ENCODE measurements around the gene DGKB.

Gene DGKB

GRCh38 chr7:14377646-14378266 lies 524.8 kb downstream of the DGKB start:
- H3K4me1 ChIP-seq (ENCODE audit: control insufficient read depth, insufficient read depth, low read length) = no peaks in the 10 kb centered on the region
- H3K36me3 ChIP-seq (ENCODE audit: control insufficient read depth in 2 of 2, insufficient read depth in 2 of 2, low read length in 2 of 2) = no peaks in the 10 kb centered on the region
- no peak overlapping the region for H3K9ac ChIP-seq (ENCODE audit: low read length in 2 of 2)
- H3K27me3 ChIP-seq (ENCODE audit: control insufficient read depth in 1 of 2, insufficient read depth in 2 of 2, low read length in 2 of 2) = no peaks in the 10 kb centered on the region
- H3K27ac ChIP-seq (ENCODE audit: low read length) = no peak overlapping the region
- no peaks in the 10 kb centered on the region for H3K9me3 ChIP-seq (ENCODE audit: control insufficient read depth in 2 of 2, low read length in 2 of 2)
- H3K4me3 ChIP-seq (ENCODE audit: low read length in 2 of 2) = no peak overlapping the region

GRCh38 chr7:14376711-14377110 lies 525.8 kb downstream of the DGKB start:
- H3K27ac ChIP-seq (ENCODE audit: low read length) = no peak overlapping the region
- H3K4me3 ChIP-seq (ENCODE audit: low read length in 2 of 2) = no peak overlapping the region
- H3K4me1 ChIP-seq (ENCODE audit: control insufficient read depth, insufficient read depth, low read length) = no peaks in the 10 kb centered on the region
- H3K9ac ChIP-seq (ENCODE audit: low read length in 2 of 2) = no peak overlapping the region
- H3K9me3 ChIP-seq (ENCODE audit: control insufficient read depth in 2 of 2, low read length in 2 of 2) = no peaks in the 10 kb centered on the region
- no peaks in the 10 kb centered on the region for H3K27me3 ChIP-seq (ENCODE audit: control insufficient read depth in 1 of 2, insufficient read depth in 2 of 2, low read length in 2 of 2)
- H3K36me3 ChIP-seq (ENCODE audit: control insufficient read depth in 2 of 2, insufficient read depth in 2 of 2, low read length in 2 of 2) = no peaks in the 10 kb centered on the region

GRCh38 chr7:14375998-14376397 lies 526.6 kb downstream of the DGKB start:
- Histone ChIP-seq H3K4me3 (ENCODE audit: low read length in 2 of 2) (no peak overlapping the region), H3K27ac (ENCODE audit: low read length) (no peak overlapping the region), H3K9ac (ENCODE audit: low read length in 2 of 2) (no peak overlapping the region), H3K4me1 (ENCODE audit: control insufficient read depth, insufficient read depth, low read length) (no peaks in the 10 kb centered on the region), H3K9me3 (ENCODE audit: control insufficient read depth in 2 of 2, low read length in 2 of 2) (no peaks in the 10 kb centered on the region), H3K36me3 (ENCODE audit: control insufficient read depth in 2 of 2, insufficient read depth in 2 of 2, low read length in 2 of 2) (no peaks in the 10 kb centered on the region), H3K27me3 (ENCODE audit: control insufficient read depth in 1 of 2, insufficient read depth in 2 of 2, low read length in 2 of 2) (no peaks in the 10 kb centered on the region)

DNA sequence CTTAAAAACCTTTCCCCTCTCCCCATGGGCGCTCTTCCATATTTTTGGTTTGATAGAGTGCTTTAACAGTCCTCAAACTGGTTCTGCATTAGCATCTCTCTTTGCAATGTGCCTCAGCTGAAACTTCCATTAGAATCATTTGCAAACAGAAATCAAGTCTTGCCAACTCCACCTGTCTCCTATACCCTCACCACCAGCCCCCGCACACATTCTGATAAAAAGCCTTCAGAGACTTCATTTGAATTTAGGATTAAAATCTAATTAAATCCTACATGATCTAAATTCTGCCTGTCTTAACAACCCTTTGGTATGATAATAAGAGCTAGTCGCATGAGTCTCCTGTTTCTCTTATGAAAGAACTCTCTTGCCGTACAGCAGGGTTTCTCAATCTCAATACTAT lies 528.2 kb downstream of the DGKB start:
- H3K9me3 ChIP-seq (ENCODE audit: control insufficient read depth in 2 of 2, low read length in 2 of 2) = no peaks in the 10 kb centered on the region
- H3K27me3 ChIP-seq (ENCODE audit: control insufficient read depth in 1 of 2, insufficient read depth in 2 of 2, low read length in 2 of 2) = no peaks in the 10 kb centered on the region
- no peak overlapping the region for H3K4me3 ChIP-seq (ENCODE audit: low read length in 2 of 2)
- no peaks in the 10 kb centered on the region for H3K36me3 ChIP-seq (ENCODE audit: control insufficient read depth in 2 of 2, insufficient read depth in 2 of 2, low read length in 2 of 2)
- no peak overlapping the region for H3K27ac ChIP-seq (ENCODE audit: low read length)
- no peaks in the 10 kb centered on the region for H3K4me1 ChIP-seq (ENCODE audit: control insufficient read depth, insufficient read depth, low read length)
- H3K9ac ChIP-seq (ENCODE audit: low read length in 2 of 2) = no peak overlapping the region

DNA sequence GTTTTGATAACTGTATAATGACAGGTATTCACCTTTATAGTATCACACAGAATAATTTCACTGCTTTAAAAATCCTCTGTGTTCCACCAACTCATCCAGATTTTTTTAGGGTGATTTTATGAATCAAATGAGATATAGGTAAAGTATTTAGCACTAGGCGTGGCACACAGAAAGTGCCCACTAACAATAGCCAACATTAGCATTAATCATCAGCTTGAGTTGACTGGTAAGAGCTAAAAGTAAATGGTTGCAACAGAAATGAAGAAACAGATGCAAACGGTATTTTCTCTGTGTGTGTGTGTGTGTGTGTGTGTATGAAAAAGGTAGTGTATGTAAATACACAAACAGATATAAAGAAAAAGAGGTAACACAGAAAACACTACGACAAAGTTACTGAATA lies 534.3 kb downstream of the DGKB start:
- Histone ChIP-seq H3K27me3 (ENCODE audit: control insufficient read depth in 1 of 2, insufficient read depth in 2 of 2, low read length in 2 of 2) (no peaks in the 10 kb centered on the region), H3K4me3 (ENCODE audit: low read length in 2 of 2) (no peak overlapping the region), H3K4me1 (ENCODE audit: control insufficient read depth, insufficient read depth, low read length) (no peaks in the 10 kb centered on the region), H3K9me3 (ENCODE audit: control insufficient read depth in 2 of 2, low read length in 2 of 2) (no peaks in the 10 kb centered on the region), H3K9ac (ENCODE audit: low read length in 2 of 2) (no peak overlapping the region), H3K27ac (ENCODE audit: low read length) (no peak overlapping the region), H3K36me3 (ENCODE audit: control insufficient read depth in 2 of 2, insufficient read depth in 2 of 2, low read length in 2 of 2) (no peaks in the 10 kb centered on the region)

- Histone ChIP-seq H3K4me1 (ENCODE audit: control insufficient read depth, insufficient read depth, low read length) (no peaks in the 10 kb centered on the region), H3K9ac (ENCODE audit: low read length in 2 of 2) (no peak overlapping the region), H3K36me3 (ENCODE audit: control insufficient read depth in 2 of 2, insufficient read depth in 2 of 2, low read length in 2 of 2) (no peaks in the 10 kb centered on the region), H3K9me3 (ENCODE audit: control insufficient read depth in 2 of 2, low read length in 2 of 2) (no peaks in the 10 kb centered on the region), H3K27me3 (ENCODE audit: control insufficient read depth in 1 of 2, insufficient read depth in 2 of 2, low read length in 2 of 2) (no peaks in the 10 kb centered on the region), H3K4me3 (ENCODE audit: low read length in 2 of 2) (peak overlapping the region in 1 of 2 donors; percentile 31), H3K27ac (ENCODE audit: low read length) (no peak overlapping the region)
Measured at GRCh38 chr7:14351167-14351566, 551.4 kb downstream of the DGKB start.

DNA sequence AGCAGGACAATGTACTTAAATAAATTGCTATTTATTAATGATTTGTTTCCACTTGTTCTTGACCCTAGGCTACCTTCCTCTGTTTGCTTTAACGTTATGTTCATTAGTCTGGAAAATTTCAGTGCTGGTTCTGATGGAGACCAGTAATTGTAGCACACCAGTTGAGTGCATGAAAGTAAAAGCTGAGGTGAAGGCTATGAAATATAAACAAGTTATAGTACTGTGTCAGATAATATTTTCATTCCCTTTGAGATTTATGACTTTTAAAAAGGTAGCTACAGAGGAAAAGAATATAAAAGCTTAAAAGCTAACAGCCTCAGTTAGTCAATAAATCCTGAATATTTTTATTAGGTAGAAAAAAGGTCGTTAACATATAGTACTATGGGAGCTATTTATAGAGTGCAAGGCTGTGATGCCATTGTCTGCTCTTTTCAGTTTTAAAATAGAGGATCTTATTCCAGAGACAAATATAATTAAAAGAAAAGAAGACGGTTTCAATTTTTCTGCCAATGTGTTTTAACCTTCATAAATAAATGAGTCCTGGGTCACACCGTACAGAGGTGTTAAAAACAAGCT lies 561.3 kb downstream of the DGKB start:
- H3K9ac ChIP-seq (ENCODE audit: low read length in 2 of 2) = no peak overlapping the region
- H3K36me3 ChIP-seq (ENCODE audit: control insufficient read depth in 2 of 2, insufficient read depth in 2 of 2, low read length in 2 of 2) = no peaks in the 10 kb centered on the region
- no peaks in the 10 kb centered on the region for H3K9me3 ChIP-seq (ENCODE audit: control insufficient read depth in 2 of 2, low read length in 2 of 2)
- no peaks in the 10 kb centered on the region for H3K27me3 ChIP-seq (ENCODE audit: control insufficient read depth in 1 of 2, insufficient read depth in 2 of 2, low read length in 2 of 2)
- H3K4me1 ChIP-seq (ENCODE audit: control insufficient read depth, insufficient read depth, low read length) = peaks cover 4% of the 10 kb centered on the region
- H3K4me3 ChIP-seq (ENCODE audit: low read length in 2 of 2) = no peak overlapping the region
- H3K27ac ChIP-seq (ENCODE audit: low read length) = no peak overlapping the region

- no peak overlapping the region for H3K9ac ChIP-seq (ENCODE audit: low read length in 2 of 2)
- no peaks in the 10 kb centered on the region for H3K9me3 ChIP-seq (ENCODE audit: control insufficient read depth in 2 of 2, low read length in 2 of 2)
- H3K36me3 ChIP-seq (ENCODE audit: control insufficient read depth in 2 of 2, insufficient read depth in 2 of 2, low read length in 2 of 2) = no peaks in the 10 kb centered on the region
- H3K4me3 ChIP-seq (ENCODE audit: low read length in 2 of 2) = no peak overlapping the region
- peaks cover 4% of the 10 kb centered on the region for H3K4me1 ChIP-seq (ENCODE audit: control insufficient read depth, insufficient read depth, low read length)
- no peak overlapping the region for H3K27ac ChIP-seq (ENCODE audit: low read length)
- no peaks in the 10 kb centered on the region for H3K27me3 ChIP-seq (ENCODE audit: control insufficient read depth in 1 of 2, insufficient read depth in 2 of 2, low read length in 2 of 2)
Measured at GRCh38 chr7:14340393-14341074, 562.0 kb downstream of the DGKB start.

GRCh38 chr7:14339861-14340260 lies 562.7 kb downstream of the DGKB start:
- H3K9me3 ChIP-seq (ENCODE audit: control insufficient read depth in 2 of 2, low read length in 2 of 2) = no peaks in the 10 kb centered on the region
- H3K9ac ChIP-seq (ENCODE audit: low read length in 2 of 2) = no peak overlapping the region
- no peaks in the 10 kb centered on the region for H3K27me3 ChIP-seq (ENCODE audit: control insufficient read depth in 1 of 2, insufficient read depth in 2 of 2, low read length in 2 of 2)
- H3K4me3 ChIP-seq (ENCODE audit: low read length in 2 of 2) = no peak overlapping the region
- H3K36me3 ChIP-seq (ENCODE audit: control insufficient read depth in 2 of 2, insufficient read depth in 2 of 2, low read length in 2 of 2) = no peaks in the 10 kb centered on the region
- H3K27ac ChIP-seq (ENCODE audit: low read length) = no peak overlapping the region
- peaks cover 4% of the 10 kb centered on the region for H3K4me1 ChIP-seq (ENCODE audit: control insufficient read depth, insufficient read depth, low read length)

DNA sequence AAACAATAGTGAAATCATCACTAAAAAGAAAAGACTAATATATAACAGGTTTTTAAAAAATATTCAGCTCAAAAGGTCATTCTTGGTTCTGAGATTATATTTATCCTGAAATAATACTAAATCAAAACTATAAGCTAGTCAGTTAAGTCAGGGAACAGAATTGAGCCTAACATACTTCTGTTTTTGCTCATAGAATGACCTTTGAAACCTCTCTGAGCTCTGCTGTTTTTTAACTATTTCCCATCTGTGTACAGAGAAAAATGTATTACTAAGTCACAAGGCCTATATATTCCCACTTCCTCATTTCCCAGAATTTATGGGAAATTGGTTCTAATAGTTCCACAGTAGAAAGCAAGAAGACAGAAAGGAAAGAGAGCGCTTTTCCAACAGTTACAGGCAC lies 566.3 kb downstream of the DGKB start:
- H3K36me3 ChIP-seq (ENCODE audit: control insufficient read depth in 2 of 2, insufficient read depth in 2 of 2, low read length in 2 of 2) = no peaks in the 10 kb centered on the region
- H3K27ac ChIP-seq (ENCODE audit: low read length) = no peak overlapping the region
- H3K4me1 ChIP-seq (ENCODE audit: control insufficient read depth, insufficient read depth, low read length) = peaks cover 4% of the 10 kb centered on the region
- no peak overlapping the region for H3K4me3 ChIP-seq (ENCODE audit: low read length in 2 of 2)
- H3K27me3 ChIP-seq (ENCODE audit: control insufficient read depth in 1 of 2, insufficient read depth in 2 of 2, low read length in 2 of 2) = no peaks in the 10 kb centered on the region
- H3K9me3 ChIP-seq (ENCODE audit: control insufficient read depth in 2 of 2, low read length in 2 of 2) = no peaks in the 10 kb centered on the region
- no peak overlapping the region for H3K9ac ChIP-seq (ENCODE audit: low read length in 2 of 2)

DNA sequence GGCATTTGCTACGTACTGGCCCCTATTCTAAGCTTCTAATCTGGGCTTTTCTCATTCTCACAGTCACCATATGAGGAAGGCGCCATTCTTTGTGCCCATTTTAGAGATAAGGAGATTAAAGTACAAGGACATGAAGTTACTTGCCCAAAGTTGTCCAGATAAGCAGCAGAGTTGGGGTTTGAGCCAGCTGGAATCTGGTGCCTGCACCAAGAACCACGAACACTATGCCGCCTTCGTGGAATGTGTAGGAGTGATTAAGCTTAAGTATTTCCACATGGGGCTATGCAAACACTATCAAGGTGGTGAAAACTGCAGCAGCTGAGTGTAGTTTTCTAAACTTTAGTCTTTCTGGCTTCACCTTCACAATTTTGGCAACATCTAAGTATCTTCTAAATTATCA lies 570.4 kb downstream of the DGKB start:
- H3K9ac ChIP-seq (ENCODE audit: low read length in 2 of 2) = no peak overlapping the region
- no peaks in the 10 kb centered on the region for H3K9me3 ChIP-seq (ENCODE audit: control insufficient read depth in 2 of 2, low read length in 2 of 2)
- H3K4me1 ChIP-seq (ENCODE audit: control insufficient read depth, insufficient read depth, low read length) = no peaks in the 10 kb centered on the region
- no peak overlapping the region for H3K27ac ChIP-seq (ENCODE audit: low read length)
- no peaks in the 10 kb centered on the region for H3K36me3 ChIP-seq (ENCODE audit: control insufficient read depth in 2 of 2, insufficient read depth in 2 of 2, low read length in 2 of 2)
- H3K27me3 ChIP-seq (ENCODE audit: control insufficient read depth in 1 of 2, insufficient read depth in 2 of 2, low read length in 2 of 2) = no peaks in the 10 kb centered on the region
- no peak overlapping the region for H3K4me3 ChIP-seq (ENCODE audit: low read length in 2 of 2)
